GM19025 (cell line): Measurements from ENCODE around the gene PRDM2.
"Not testable (repeated sequence)": the region's sequence is repeated elsewhere in the genome, so short reads cannot be mapped to it uniquely, and the experiment has no call there.

Source experiments
- ATAC-seq: cut with Tn5 transposase; IDR thresholded peaks from one replicate; pipeline ENCODE4 v1.9.1; 2021; ENCODE audit warnings: mild to moderate bottlenecking, low read depth, moderate library complexity; ENCODE audit not compliant: unreplicated experiment

PRDM2 gene

GRCh38 chr1:13694886-13695684, 4.9 kb upstream of the PRDM2 start:
- no peak for ATAC-seq

GRCh38 chr1:13697738-13698137, 2.2 kb upstream of the PRDM2 start:
- no peak for ATAC-seq

GRCh38 chr1:13699510-13699909, 478 bp upstream of the PRDM2 start:
- no peak for ATAC-seq

GRCh38 chr1:13700521-13701270, 708 bp downstream of the PRDM2 start:
- ATAC-seq, result peak; percentile 36

GRCh38 chr1:13701271-13701640, 1.3 kb downstream of the PRDM2 start:
- no peak for ATAC-seq

- ATAC-seq, result peak; percentile 65
Measured at GRCh38 chr1:13702425-13703127, 2.6 kb downstream of the PRDM2 start.

- no peak for ATAC-seq
Measured at GRCh38 chr1:13703128-13703513, 3.1 kb downstream of the PRDM2 start.

GRCh38 chr1:13703558-13704490, 3.8 kb downstream of the PRDM2 start:
- ATAC-seq, result no peak

GRCh38 chr1:13706046-13706445, 6.1 kb downstream of the PRDM2 start:
- ATAC-seq, result no peak

- no peak for ATAC-seq
Measured at GRCh38 chr1:13707164-13707563, 7.2 kb downstream of the PRDM2 start.

GRCh38 chr1:13708380-13708982, 8.5 kb downstream of the PRDM2 start:
- no peak for ATAC-seq

GRCh38 chr1:13710086-13710485, 10.1 kb downstream of the PRDM2 start:
- no peak for ATAC-seq

GRCh38 chr1:13714851-13715250, 14.9 kb downstream of the PRDM2 start:
- no peak for ATAC-seq

- not testable (repeated sequence) for ATAC-seq
Measured at GRCh38 chr1:13715616-13716287, 15.8 kb downstream of the PRDM2 start.

- no peak for ATAC-seq
Measured at GRCh38 chr1:13722808-13723360, 22.9 kb downstream of the PRDM2 start.

- ATAC-seq, result no peak
Measured at GRCh38 chr1:13723810-13724209, 23.8 kb downstream of the PRDM2 start.

GRCh38 chr1:13725714-13726175, 25.8 kb downstream of the PRDM2 start:
- ATAC-seq, result no peak

- ATAC-seq, result no peak
Measured at GRCh38 chr1:13728091-13728715, 28.2 kb downstream of the PRDM2 start.
